ENCODE results near the gene FZR1. TPM values are rescaled to one million over a fixed set of nuclear protein-coding genes. Genes with fewer than 3 reads are reported as not detected.

Gene FZR1
- total RNA-seq, 1 experiment from 2014 or later: 57.0 TPM

- CTCF ChIA-PET: no interaction called here
- no peak for TF ChIP-seq CTCF (conservative IDR thresholded peaks at IDR 0.05)
- TF ChIP-seq EZH2 (IDR thresholded peaks at IDR 0.05; ENCODE audit: low read depth): no peak
- Histone ChIP-seq H3K27ac (no peak overlapping the region), H2AFZ (no peak overlapping the region), H3K27me3 (ENCODE audit: insufficient read depth, low read depth) (no peaks in the 10 kb centered on the region), H3K9me2 (ENCODE audit: insufficient read depth) (no peaks in the 10 kb centered on the region), H3K79me2 (ENCODE audit: low read depth) (no peaks in the 10 kb centered on the region), H3K9me3 (ENCODE audit: insufficient read depth, low read depth) (no peaks in the 10 kb centered on the region), H3K4me2 (no peak overlapping the region), H3K4me1 (replicated peaks; ENCODE audit: insufficient read depth) (no peaks in the 10 kb centered on the region), H3K36me3 (ENCODE audit: low read depth) (no peaks in the 10 kb centered on the region), H3F3A (ENCODE audit: insufficient read depth, low read depth) (no peaks in the 10 kb centered on the region), H4K20me1 (ENCODE audit: insufficient read depth) (no peaks in the 10 kb centered on the region), H3K4me3 (no peak overlapping the region)
- BruUV-seq (replicated peaks): no TSS peak
- POLR2A ChIA-PET (ENCODE audit: unreplicated experiment): no interaction called here
- intact Hi-C loops (cut with micrococcal nuclease; ENCODE audit: unreplicated experiment): no loop called here
- DNase-seq: no peak
Measured at GRCh38 chr19:3526507-3527237, 20.6 kb downstream of the FZR1 start.

GRCh38 chr19:3527238-3527910 lies 21.3 kb downstream of the FZR1 start:
- BruUV-seq (replicated peaks): no TSS peak
- H3F3A ChIP-seq (ENCODE audit: insufficient read depth, low read depth): no peaks in the 10 kb centered on the region

GRCh38 chr19:3528080-3528479 lies 22.0 kb downstream of the FZR1 start:
- no peaks in the 10 kb centered on the region for H3K9me2 ChIP-seq (ENCODE audit: insufficient read depth)
- no peak overlapping the region for H3K4me2 ChIP-seq
- no peak overlapping the region for H2AFZ ChIP-seq
- POLR2A ChIA-PET (ENCODE audit: unreplicated experiment): no interaction called here
- no peaks in the 10 kb centered on the region for H3K79me2 ChIP-seq (ENCODE audit: low read depth)
- TF ChIP-seq CTCF (conservative IDR thresholded peaks at IDR 0.05) (no peak), EZH2 (IDR thresholded peaks at IDR 0.05; ENCODE audit: low read depth) (no peak)
- DNase-seq: no peak
- no peak overlapping the region for H3K4me3 ChIP-seq
- no TSS peak for BruUV-seq (replicated peaks)
- no peaks in the 10 kb centered on the region for H4K20me1 ChIP-seq (ENCODE audit: insufficient read depth)
- CTCF ChIA-PET: no interaction called here
- H3K4me1 ChIP-seq (replicated peaks; ENCODE audit: insufficient read depth): no peaks in the 10 kb centered on the region
- no peak overlapping the region for H3K27ac ChIP-seq
- no peaks in the 10 kb centered on the region for H3K36me3 ChIP-seq (ENCODE audit: low read depth)
- intact Hi-C loops (cut with micrococcal nuclease; ENCODE audit: unreplicated experiment): no loop called here
- no peaks in the 10 kb centered on the region for H3K9me3 ChIP-seq (ENCODE audit: insufficient read depth, low read depth)
- no peaks in the 10 kb centered on the region for H3F3A ChIP-seq (ENCODE audit: insufficient read depth, low read depth)
- no peaks in the 10 kb centered on the region for H3K27me3 ChIP-seq (ENCODE audit: insufficient read depth, low read depth)

More at GRCh38 chr19:3527238-3527910, 21.3 kb downstream of the FZR1 start:
- Histone ChIP-seq H3K9me3 (ENCODE audit: insufficient read depth, low read depth) (no peaks in the 10 kb centered on the region), H3K27me3 (ENCODE audit: insufficient read depth, low read depth) (no peaks in the 10 kb centered on the region), H3K27ac (no peak overlapping the region), H3K4me1 (replicated peaks; ENCODE audit: insufficient read depth) (no peaks in the 10 kb centered on the region), H4K20me1 (ENCODE audit: insufficient read depth) (no peaks in the 10 kb centered on the region), H3K4me2 (no peak overlapping the region), H3K79me2 (ENCODE audit: low read depth) (no peaks in the 10 kb centered on the region), H3K4me3 (no peak overlapping the region), H3K9me2 (ENCODE audit: insufficient read depth) (no peaks in the 10 kb centered on the region), H3K36me3 (ENCODE audit: low read depth) (no peaks in the 10 kb centered on the region), H2AFZ (no peak overlapping the region)
- DNase-seq: no peak
- no peak for TF ChIP-seq EZH2 (IDR thresholded peaks at IDR 0.05; ENCODE audit: low read depth)
- TF ChIP-seq CTCF (conservative IDR thresholded peaks at IDR 0.05): no peak
- intact Hi-C loops (cut with micrococcal nuclease; ENCODE audit: unreplicated experiment): no loop called here
- CTCF ChIA-PET: no interaction called here
- POLR2A ChIA-PET (ENCODE audit: unreplicated experiment): no interaction called here
